LNCAP (cell line): Measurements from ENCODE around the gene MRPL27.

Experiments
- CTCF ChIP-seq: fragments of 450-650 bp; IDR thresholded peaks from 2 replicates; pipeline ENCODE4 v1.5.1; 2017; ENCODE audit warnings: mild to moderate bottlenecking

MRPL27 gene

GRCh38 chr17:50379351-50380132, 6.6 kb upstream of the MRPL27 start:
- no peak for TF ChIP-seq CTCF

- TF ChIP-seq CTCF, result no peak
Measured at GRCh38 chr17:50375858-50376538, 3.0 kb upstream of the MRPL27 start.

- no peak for TF ChIP-seq CTCF
Measured at GRCh38 chr17:50373705-50374104, 721 bp upstream of the MRPL27 start.

- no peak for TF ChIP-seq CTCF
Measured at GRCh38 chr17:50372222-50372757, 694 bp downstream of the MRPL27 start.

- TF ChIP-seq CTCF, result no peak
Measured at GRCh38 chr17:50371526-50371925, 1.5 kb downstream of the MRPL27 start.

- no peak for TF ChIP-seq CTCF
Measured at GRCh38 chr17:50370052-50370451, 2.9 kb downstream of the MRPL27 start.

- no peak for TF ChIP-seq CTCF
Measured at GRCh38 chr17:50367401-50367800, 5.6 kb downstream of the MRPL27 start.
